Natural killer cell treated with Interleukin-12 subunit alpha and Interleukin-12 subunit beta and Interleukin-15 and Interleukin-18, amount 100 ng/mL, for 72 hours (primary cell): Measurements from ENCODE around the gene SLFN13. TPM values are rescaled to one million over a fixed set of nuclear protein-coding genes. Genes with fewer than 3 reads are reported as not detected.
"Not testable (repeated sequence)": the region's sequence is repeated elsewhere in the genome, so short reads cannot be mapped to it uniquely, and the experiment has no call there.

Experiments
- ATAC-seq, 2 donors: fragments of 150-1000 bp; cut with Tn5 transposase in 1 of 2; sonication (Bioruptor Pico), chemical (Tn5 transposase) in 1 of 2; 2 replicates each; pipeline ENCODE4 v1.10.0; 2021
- DNase-seq: peaks from one replicate; pipeline ENCODE4 v3.0.0; 2022; ENCODE audit warnings: low spot score
- H3K27ac Mint-ChIP-seq, 2 donors: 1 replicate in 1 of 2; 2 replicates in 1 of 2; pipeline ENCODE4 v1.8.0; 2022; ENCODE audit warnings: mixed read lengths in 2 of 2, mild to moderate bottlenecking in 1 of 2, moderate library complexity in 1 of 2
- H3K27me3 Mint-ChIP-seq, 2 donors: 1 replicate in 1 of 2; 2 replicates in 1 of 2; pipeline ENCODE4 v1.8.0; 2022; ENCODE audit warnings: mixed read lengths in 2 of 2
- H3K36me3 Mint-ChIP-seq: one replicate; pipeline ENCODE4 v1.8.0; 2022; ENCODE audit warnings: mixed read lengths
- H3K4me1 Mint-ChIP-seq, 2 donors: 1 replicate in 1 of 2; 2 replicates in 1 of 2; pipeline ENCODE4 v1.8.0; 2022; ENCODE audit warnings: low read depth in 2 of 2, mixed read lengths in 2 of 2, mild to moderate bottlenecking in 1 of 2
- H3K4me3 Mint-ChIP-seq: one replicate; pipeline ENCODE4 v1.8.0; 2022; ENCODE audit warnings: mixed read lengths
- H3K9me3 Mint-ChIP-seq: 2 replicates; pipeline ENCODE4 v1.8.0; 2022; ENCODE audit warnings: mixed read lengths
- total RNA-seq, 2 donors: library from RNA; stranded (reverse); gene quantifications; one replicate each; pipeline ENCODE4 v1.2.3, GENCODE V29; 2022

SLFN13 gene
- total RNA-seq, 2 donors from 2014 or later, result 213 to 343 TPM

DNA sequence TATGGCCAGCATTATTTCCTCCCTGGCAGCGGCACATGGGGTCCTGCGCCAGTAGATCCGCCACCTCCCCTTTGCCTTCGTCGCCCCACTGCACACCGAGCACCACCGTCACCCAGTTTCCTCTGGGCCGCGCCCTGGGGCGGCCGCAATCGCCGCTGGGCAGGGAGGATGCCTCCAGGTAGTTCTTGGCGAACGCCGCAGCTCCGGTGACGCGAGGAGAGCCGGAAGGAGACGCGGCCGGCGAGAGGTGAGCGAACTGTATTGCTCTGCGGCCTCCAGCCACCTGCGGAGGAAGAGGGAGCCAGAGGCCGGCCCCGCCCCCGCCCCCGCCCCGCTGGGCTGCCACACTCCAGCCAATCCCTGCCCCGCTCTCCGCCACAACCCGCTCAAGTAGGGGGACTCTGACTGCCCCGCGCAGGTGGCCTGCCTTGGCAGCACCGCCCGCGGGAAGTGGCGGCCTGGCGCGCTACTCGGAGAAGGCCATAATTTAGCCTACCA is 11.8 kb upstream of the SLFN13 start:
- DNase-seq (peak; percentile 84), ATAC-seq (peak; percentile 95 to 97)
- peaks cover 7% of the 10 kb centered on the region for H3K36me3 Mint-ChIP-seq
- H3K9me3 Mint-ChIP-seq, result peaks cover 3% of the 10 kb centered on the region
- H3K4me3 Mint-ChIP-seq, result peak overlapping the region; percentile 79
- H3K27ac Mint-ChIP-seq, result peak overlapping the region; percentile 74 to 94
- H3K4me1 Mint-ChIP-seq, result peaks cover 25 to 26% of the 10 kb centered on the region in 2 donors
- no peaks in the 10 kb centered on the region for H3K27me3 Mint-ChIP-seq

DNA sequence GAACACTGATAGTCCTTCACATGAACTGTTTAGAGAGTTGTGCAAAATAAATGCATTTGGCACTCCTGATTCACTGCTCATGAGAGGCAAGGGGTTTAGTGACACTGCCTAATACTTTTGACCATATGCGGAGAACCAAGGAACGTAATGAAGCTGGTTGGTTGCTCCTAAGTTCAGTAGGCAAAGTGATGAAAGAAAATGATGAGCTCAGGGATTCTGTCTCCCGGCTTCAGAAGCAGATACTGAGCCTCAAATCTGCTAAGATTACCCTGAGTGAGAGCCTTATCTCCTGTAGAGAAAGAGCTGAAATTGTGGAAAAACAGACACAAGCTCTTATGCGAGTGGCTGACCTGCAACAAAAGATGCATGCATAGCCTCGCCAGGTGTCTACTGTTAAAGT is 5.5 kb upstream of the SLFN13 start:
- peaks cover 11% of the 10 kb centered on the region for H3K36me3 Mint-ChIP-seq
- ATAC-seq, result not testable (repeated sequence)

DNA sequence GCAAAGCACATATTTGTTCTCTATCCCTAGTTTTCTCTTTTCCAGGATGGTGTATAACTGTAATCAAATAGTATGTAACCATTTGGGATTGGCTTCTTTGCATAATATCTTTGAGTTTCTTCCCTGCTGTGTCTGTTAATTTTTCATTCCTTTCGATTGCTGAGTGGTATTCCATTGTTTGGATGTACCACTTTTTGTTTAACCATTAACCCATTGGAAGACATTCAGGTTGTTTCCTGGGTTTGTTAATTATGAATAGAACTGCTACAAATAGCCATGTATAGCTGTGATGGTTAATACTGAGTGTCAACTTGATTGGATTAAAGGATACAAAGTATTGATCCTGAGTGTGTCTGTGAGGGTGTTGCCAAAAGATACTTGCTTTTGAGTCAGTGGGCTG is 4.6 kb upstream of the SLFN13 start:
- DNase-seq (no peak), ATAC-seq (no peak)
- Mint-ChIP-seq H3K4me3 (no peak overlapping the region), H3K27me3 (no peaks in the 10 kb centered on the region), H3K4me1 (peaks cover 14 to 29% of the 10 kb centered on the region in 2 donors), H3K9me3 (peaks cover 5% of the 10 kb centered on the region), H3K36me3 (peaks cover 5% of the 10 kb centered on the region), H3K27ac (peak overlapping the region in 1 of 2 donors; percentile 16)

More for the DNA sequence above, 5.5 kb upstream of the SLFN13 start:
- H3K27ac Mint-ChIP-seq, H3K27me3 Mint-ChIP-seq, H3K4me3 Mint-ChIP-seq, H3K9me3 Mint-ChIP-seq, DNase-seq: not testable (repeated sequence)
- peaks cover 14 to 29% of the 10 kb centered on the region in 2 donors for H3K4me1 Mint-ChIP-seq

DNA sequence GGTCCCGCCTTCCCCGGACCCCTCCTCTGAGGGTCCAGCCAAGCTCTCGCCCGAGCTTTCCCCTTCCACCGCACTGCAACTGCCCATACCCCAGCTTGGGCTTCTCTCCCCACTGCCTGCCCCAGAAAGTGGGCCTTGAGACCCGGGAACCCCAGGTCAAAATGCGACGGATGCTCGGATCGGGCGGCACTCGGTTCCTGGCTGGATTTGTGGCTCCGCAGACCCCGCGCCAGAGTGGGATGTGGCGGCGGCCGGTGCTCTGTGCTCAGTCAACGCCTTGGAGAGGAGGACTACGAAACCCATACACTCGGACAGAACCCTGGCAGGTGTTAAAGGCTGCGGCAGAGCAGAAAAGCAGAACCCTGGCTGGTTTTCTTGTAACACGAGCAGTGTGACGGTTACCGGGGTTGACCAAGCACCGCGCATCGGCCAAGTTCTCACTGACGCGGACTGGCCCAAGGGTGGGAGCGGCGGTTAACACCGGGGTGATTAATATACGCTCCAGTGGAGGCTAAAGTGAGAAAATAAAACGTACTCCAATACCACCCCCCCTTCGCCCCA is 885 bp upstream of the SLFN13 start:
- Mint-ChIP-seq H3K4me1 (peaks cover 38 to 46% of the 10 kb centered on the region in 2 donors), H3K27ac (peak overlapping the region; percentile 96 to 100)

DNA sequence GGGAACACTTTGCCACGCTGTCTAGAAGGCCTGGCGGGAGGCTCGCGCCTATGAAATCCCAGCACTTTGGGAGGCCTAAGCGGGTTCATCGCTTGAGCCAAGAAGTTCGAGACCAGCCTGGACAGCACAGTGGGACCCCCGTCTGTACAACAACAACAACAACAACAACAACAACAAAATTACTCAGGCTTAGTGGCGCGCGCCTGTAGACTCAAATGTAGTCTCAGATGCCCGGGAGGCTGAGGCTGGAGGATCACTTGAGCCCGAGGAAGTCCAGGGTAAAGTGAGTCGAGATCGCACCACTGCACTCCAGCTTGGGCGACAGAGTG is 297 bp upstream of the SLFN13 start:
- no peak for DNase-seq
- Mint-ChIP-seq H3K27ac (peak overlapping the region; percentile 96 to 100), H3K36me3 (peaks cover 22% of the 10 kb centered on the region), H3K9me3 (no peaks in the 10 kb centered on the region), H3K4me3 (peak overlapping the region; percentile 88), H3K4me1 (peaks cover 42 to 52% of the 10 kb centered on the region in 2 donors), H3K27me3 (no peaks in the 10 kb centered on the region)
- ATAC-seq, result peak; percentile 1 to 2

More for the DNA sequence above, 885 bp upstream of the SLFN13 start:
- H3K27me3 Mint-ChIP-seq, result no peaks in the 10 kb centered on the region
- H3K4me3 Mint-ChIP-seq, result peak overlapping the region; percentile 88
- peaks cover 17% of the 10 kb centered on the region for H3K36me3 Mint-ChIP-seq
- DNase-seq, result peak; percentile 95
- no peaks in the 10 kb centered on the region for H3K9me3 Mint-ChIP-seq
- peak; percentile 80 to 84 for ATAC-seq

DNA sequence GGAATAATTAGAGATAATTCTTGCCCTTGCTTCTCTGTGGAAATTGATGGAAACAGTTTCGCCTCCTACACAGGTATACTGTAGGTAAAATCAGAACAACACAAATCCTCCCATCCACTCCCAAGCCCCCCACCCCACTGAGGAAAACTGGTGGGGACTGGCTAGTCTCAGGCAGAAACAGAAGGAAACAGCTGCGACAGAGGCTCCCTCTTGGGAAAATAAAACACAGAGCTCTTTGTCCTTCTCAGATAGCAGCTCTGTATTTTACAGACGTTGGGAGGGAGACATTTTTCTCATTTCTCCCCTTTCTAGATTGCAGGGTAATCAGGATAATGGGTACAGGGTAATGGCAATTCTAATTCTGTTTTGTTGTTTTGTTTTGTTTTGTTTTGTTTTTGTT is 1.1 kb downstream of the SLFN13 start:
- no peak for ATAC-seq
- Mint-ChIP-seq H3K36me3 (peaks cover 28% of the 10 kb centered on the region), H3K4me1 (peaks cover 42 to 58% of the 10 kb centered on the region in 2 donors)

DNA sequence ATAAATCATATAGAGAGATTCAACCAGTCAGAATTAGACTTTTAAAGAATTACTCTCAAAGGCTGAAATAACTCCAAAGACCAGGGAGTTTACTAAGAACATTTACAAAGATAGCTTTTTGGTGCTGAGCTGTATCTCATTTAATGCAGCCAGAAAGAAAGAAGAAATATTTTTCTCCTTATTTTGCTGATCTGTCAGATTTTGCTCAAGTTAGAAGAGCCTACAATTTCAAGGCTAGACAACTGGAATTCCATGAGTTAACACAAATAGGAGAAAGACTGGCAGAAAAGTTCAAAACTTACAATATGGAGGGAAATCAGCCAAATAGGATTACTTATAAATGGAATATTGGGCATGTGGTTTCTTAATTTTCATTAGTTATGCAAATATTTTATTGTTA is 10.1 kb downstream of the SLFN13 start:
- DNase-seq (no peak), ATAC-seq (no peak)
- H3K4me1 Mint-ChIP-seq, result peaks cover 36 to 49% of the 10 kb centered on the region in 2 donors
- H3K27ac Mint-ChIP-seq, result no peak overlapping the region
- no peaks in the 10 kb centered on the region for H3K9me3 Mint-ChIP-seq
- peaks cover 12% of the 10 kb centered on the region for H3K36me3 Mint-ChIP-seq
- H3K27me3 Mint-ChIP-seq, result no peaks in the 10 kb centered on the region
- H3K4me3 Mint-ChIP-seq, result no peak overlapping the region

More for the DNA sequence above, 1.1 kb downstream of the SLFN13 start:
- H3K4me3 Mint-ChIP-seq, result peak overlapping the region; percentile 88
- H3K27ac Mint-ChIP-seq, result peak overlapping the region; percentile 96 to 100
- H3K27me3 Mint-ChIP-seq, result no peaks in the 10 kb centered on the region
- DNase-seq, result no peak
- H3K9me3 Mint-ChIP-seq, result no peaks in the 10 kb centered on the region

DNA sequence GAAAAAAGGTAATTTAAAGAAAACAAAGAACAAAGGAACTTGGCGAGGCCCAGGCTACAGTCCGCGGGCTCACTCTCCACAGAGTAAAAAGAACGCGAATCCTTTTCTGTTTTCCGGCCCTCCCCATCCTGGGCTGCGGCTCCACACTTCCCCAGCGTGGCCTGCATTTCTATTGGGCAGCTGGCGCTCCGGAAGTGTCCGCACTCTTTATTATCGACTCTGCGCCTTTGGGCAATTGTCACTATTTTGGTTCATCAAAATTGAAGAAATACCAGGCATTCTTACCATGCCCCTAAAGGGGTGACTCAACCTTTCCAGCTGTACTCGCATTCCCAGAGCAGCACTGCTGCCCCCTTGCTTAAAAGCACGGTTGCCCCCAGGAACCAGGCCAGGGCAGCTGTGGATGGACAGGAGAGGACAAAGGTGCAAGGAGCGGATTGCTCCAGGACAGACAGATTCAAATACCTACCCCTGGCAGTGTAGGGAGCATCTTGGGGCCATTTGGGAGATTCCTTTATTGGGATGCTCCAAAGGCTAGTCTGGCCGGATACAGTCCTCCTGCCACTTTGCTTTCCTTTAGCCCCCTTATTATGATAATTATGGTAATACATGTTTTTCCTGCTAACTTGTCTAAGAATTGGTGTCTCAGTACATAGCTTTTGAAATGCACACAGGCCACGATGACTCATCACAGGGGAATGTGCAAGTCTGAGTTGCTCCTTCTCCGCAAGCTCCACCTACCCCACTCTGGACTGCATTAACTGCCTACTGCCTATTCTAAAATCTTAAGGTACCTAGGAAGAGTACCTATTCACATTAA is 15.3 kb downstream of the SLFN13 start:
- Mint-ChIP-seq H3K4me3 (peak overlapping the region; percentile 94), H3K27ac (peak overlapping the region; percentile 75 to 92), H3K36me3 (peaks cover 12% of the 10 kb centered on the region), H3K9me3 (no peaks in the 10 kb centered on the region), H3K27me3 (no peaks in the 10 kb centered on the region), H3K4me1 (peaks cover 53 to 56% of the 10 kb centered on the region in 2 donors)
- peak; percentile 90 to 92 for ATAC-seq
- peak; percentile 86 for DNase-seq

DNA sequence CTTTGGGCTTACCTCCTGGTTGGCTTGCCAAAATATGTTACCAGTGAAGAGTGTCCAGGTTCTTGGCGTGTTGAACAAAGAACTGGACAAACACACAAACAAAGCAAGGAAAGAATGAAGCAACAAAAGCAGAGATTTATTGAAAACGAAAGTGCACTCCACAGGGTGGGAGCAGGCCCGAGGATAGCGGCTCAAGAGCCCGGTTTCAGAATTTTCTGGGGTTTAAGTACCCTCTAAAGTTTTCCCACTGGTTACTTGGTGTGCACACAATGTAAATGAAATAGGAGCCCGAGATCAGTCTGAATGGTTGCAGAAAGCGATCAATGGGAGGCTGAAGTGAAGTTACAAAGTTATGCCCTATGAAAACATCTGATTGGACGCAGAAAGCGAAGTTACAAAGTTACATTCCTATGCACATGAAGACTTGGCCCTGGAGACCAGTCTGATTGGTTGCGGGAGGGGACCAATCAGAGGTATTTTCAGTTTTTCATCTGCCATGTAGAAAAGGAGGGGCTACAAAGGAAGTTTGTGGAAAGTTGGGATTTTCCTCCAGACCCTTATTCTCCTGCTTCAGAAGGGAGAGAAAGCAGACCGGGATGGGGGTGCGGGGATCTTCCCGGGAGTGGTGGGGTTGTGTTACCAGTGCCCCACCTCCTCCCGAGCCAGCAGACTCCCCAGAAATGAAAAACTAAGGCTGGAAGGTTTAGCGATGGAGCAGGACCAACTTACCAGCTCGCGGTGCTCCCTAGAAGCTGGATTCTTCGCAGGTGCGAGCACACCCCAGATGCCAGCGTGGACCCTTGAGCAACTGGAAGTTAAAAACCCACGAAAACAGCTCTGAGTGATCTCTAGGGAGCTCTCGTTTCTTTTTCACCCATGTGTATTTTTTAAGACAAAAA is 16.1 kb downstream of the SLFN13 start, which contains the start of gene SLFN12:
TSS of gene SLFN12 (minus strand) at position 325 of the 899 bp plus-strand sequence. CDS start 9,472 bp downstream, outside the sequence.
- H3K4me3 Mint-ChIP-seq, result peak within 1 kb of the TSS; percentile 94
- H3K27ac Mint-ChIP-seq, result peak within 1 kb of the TSS; percentile 75 to 92
- ATAC-seq, result peak; percentile 80 to 81
- peaks cover 61 to 63% of the 10 kb centered on the region in 2 donors for H3K4me1 Mint-ChIP-seq
- H3K36me3 Mint-ChIP-seq, result peaks cover 12% of the 10 kb centered on the region
- H3K9me3 Mint-ChIP-seq, result no peaks in the 10 kb centered on the region
- no peaks in the 10 kb centered on the region for H3K27me3 Mint-ChIP-seq
- peak; percentile 73 for DNase-seq

DNA sequence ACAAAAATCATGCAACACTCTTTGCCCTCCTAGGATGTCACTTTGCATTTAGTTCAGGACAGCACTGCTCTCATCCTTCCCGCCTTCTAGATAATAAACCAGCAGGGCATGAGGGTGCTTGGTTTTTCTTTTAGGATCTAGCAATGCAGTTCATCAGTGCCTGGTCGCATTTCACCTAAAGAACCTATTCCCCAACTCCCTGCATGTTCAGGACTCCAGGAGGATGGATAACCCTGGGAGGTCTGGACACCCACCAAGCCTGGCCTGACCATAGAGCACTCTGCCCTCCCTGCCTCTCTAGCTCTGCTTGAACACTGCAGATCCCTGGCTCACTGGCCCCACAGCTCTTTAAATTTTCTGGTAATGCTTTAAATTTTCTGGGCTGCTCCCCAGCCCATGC is 18.9 kb downstream of the SLFN13 start:
- H3K4me1 Mint-ChIP-seq, result peaks cover 84 to 85% of the 10 kb centered on the region in 2 donors
- H3K4me3 Mint-ChIP-seq, result peak overlapping the region; percentile 94
- H3K36me3 Mint-ChIP-seq, result peaks cover 26% of the 10 kb centered on the region
- H3K9me3 Mint-ChIP-seq, result no peaks in the 10 kb centered on the region
- H3K27ac Mint-ChIP-seq, result peak overlapping the region; percentile 75 to 92
- ATAC-seq (no peak), DNase-seq (no peak)
- H3K27me3 Mint-ChIP-seq, result no peaks in the 10 kb centered on the region

DNA sequence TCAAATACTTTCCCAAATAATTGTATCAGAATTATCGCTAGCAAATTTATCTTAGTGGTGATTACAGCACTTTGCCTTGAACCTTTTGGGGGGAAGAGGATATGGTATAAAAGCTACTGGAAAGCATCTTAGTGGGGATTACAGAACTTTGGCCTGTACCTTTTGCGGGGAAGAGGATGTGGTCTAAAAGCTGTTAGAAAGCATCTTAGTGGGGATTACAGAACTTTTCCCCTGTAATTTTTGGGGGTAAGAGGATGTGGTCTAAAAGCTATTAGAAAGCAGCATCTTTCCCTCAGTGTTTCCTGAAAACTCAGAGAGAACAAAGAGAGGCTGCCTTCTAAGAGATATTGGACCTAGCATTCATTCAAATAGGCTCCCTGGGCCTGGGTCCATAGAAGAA is 20.3 kb downstream of the SLFN13 start:
- Mint-ChIP-seq H3K36me3 (peaks cover 26% of the 10 kb centered on the region), H3K9me3 (no peaks in the 10 kb centered on the region), H3K27me3 (no peaks in the 10 kb centered on the region), H3K27ac (peak overlapping the region; percentile 75 to 92), H3K4me1 (peaks cover 72 to 75% of the 10 kb centered on the region in 2 donors), H3K4me3 (peak overlapping the region; percentile 94)
- DNase-seq (no peak), ATAC-seq (peak; percentile 53 to 60)

DNA sequence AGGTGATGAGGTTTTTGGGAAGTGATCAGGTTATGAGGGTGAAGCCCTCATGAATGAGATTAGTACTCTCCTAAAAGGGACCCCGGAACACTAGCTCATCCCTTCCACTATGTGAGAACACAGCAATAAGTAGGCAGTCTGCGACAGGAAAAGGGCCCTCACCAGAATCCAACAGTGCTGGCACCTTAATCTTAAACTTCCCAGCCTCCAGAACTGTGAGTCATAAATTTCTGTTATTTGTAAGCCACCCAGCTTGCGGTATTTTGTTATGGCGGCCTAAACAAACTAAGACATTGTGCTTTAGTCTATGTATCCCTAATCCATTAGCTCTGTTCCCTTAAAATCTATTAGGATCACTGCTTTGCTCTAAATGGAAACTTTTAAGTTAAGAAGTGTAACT is 24.8 kb downstream of the SLFN13 start:
- Mint-ChIP-seq H3K4me3 (no peak overlapping the region), H3K36me3 (peaks cover 37% of the 10 kb centered on the region), H3K4me1 (peaks cover 50 to 51% of the 10 kb centered on the region in 2 donors), H3K9me3 (no peaks in the 10 kb centered on the region), H3K27ac (no peak overlapping the region), H3K27me3 (no peaks in the 10 kb centered on the region)
- DNase-seq, result no peak
- no peak for ATAC-seq

DNA sequence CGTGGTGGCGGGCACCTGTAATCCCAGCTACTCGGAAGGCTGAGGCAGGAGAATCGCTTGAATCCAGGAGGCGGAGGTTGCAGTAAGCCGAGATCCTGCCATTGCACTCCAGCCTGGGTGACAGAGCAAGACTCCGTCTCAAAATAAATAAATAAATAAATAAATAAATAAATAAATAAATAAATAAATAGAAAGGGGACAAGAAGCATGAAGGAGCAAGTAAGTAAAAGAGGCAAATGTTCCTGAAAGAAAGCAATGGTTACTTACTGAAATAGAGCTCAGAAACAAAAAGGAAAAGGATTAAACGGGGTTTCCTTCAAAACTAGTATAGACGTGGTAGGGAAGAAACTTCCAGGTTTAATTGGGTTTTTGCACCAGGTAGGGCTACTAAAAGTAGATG is 27.5 kb downstream of the SLFN13 start:
- not testable (repeated sequence) for H3K27ac Mint-ChIP-seq, H3K9me3 Mint-ChIP-seq, H3K27me3 Mint-ChIP-seq, H3K4me3 Mint-ChIP-seq, DNase-seq, ATAC-seq
- Mint-ChIP-seq H3K4me1 (peaks cover 23 to 37% of the 10 kb centered on the region in 2 donors), H3K36me3 (peaks cover 36% of the 10 kb centered on the region)
